ENCODE data around the gene MYOCD. TPM values are rescaled to one million over a fixed set of nuclear protein-coding genes. Genes with fewer than 3 reads are reported as not detected.

The MYOCD gene
- total RNA-seq, 1 experiment from 2014 or later: 4.8 TPM

GRCh38 chr17:12815642-12816141 lies 150.0 kb downstream of the MYOCD start:
- Histone ChIP-seq H3K4me1 (replicated peaks) (no peaks in the 10 kb centered on the region), H3K36me3 (no peaks in the 10 kb centered on the region), H3K9me3 (replicated peaks) (no peaks in the 10 kb centered on the region), H3K27me3 (replicated peaks) (no peaks in the 10 kb centered on the region), H3K27ac (no peak overlapping the region), H3K4me3 (no peak overlapping the region)
- DNase-seq (ENCODE audit: low read depth in 1 of 2, low spot score in 2 of 2): no peak

Other genes with a start within 250 kb of the MYOCD start
- gene ARHGAP44, start 123.6 kb downstream of the MYOCD start, total RNA-seq (2014; rRNA removed; shearing (Covaris generic)): 0.58 and 5.1 TPM in 2 replicates

Data from SJSA1 (cell line).